HepG2 (cell line): ENCODE data around the gene SDR39U1. TPM values are rescaled to one million over a fixed set of nuclear protein-coding genes. Genes with fewer than 3 reads are reported as not detected.

Source experiments
- ARID2 ChIP-seq: sonication (generic); formaldehyde crosslinking; IDR thresholded peaks from 2 replicates; pipeline ENCODE4 v1.8.1; 2022; ENCODE audit warnings: mild to moderate bottlenecking, missing genetic modification reagents, borderline replicate concordance
- CHCHD3 ChIP-seq: sonication (generic); formaldehyde crosslinking; IDR thresholded peaks from 2 replicates; pipeline ENCODE4 v1.8.0; 2022; ENCODE audit warnings: mild to moderate bottlenecking, missing genetic modification reagents, moderate library complexity
- CSRNP2 ChIP-seq: sonication (generic); formaldehyde crosslinking; conservative IDR thresholded peaks from 2 replicates; pipeline ENCODE4 v1.8.0; 2022; ENCODE audit warnings: low read depth, missing genetic modification reagents
- FOXO4 ChIP-seq: sonication (generic); formaldehyde crosslinking; conservative IDR thresholded peaks from 2 replicates; pipeline ENCODE4 v1.8.1; 2023; ENCODE audit warnings: missing genetic modification reagents
- GATAD1 ChIP-seq: IDR thresholded peaks from 2 replicates; pipeline ENCODE4 v1.6.1; 2016; ENCODE audit warnings: missing genetic modification reagents, missing compliant biosample characterization
- HINFP ChIP-seq: sonication (generic); formaldehyde crosslinking; IDR thresholded peaks from 2 replicates; pipeline ENCODE4 v1.4.0; 2020; ENCODE audit warnings: low read depth, mild to moderate bottlenecking, missing genetic modification reagents
- KLF6 ChIP-seq: IDR thresholded peaks from 2 replicates; pipeline ENCODE4 v1.8.0; 2016; ENCODE audit warnings: missing biosample characterization, missing genetic modification reagents
- MAX ChIP-seq: IDR thresholded peaks from 2 replicates; pipeline ENCODE4 v1.6.1; 2012; ENCODE audit warnings: inconsistent platforms
- MLX ChIP-seq: IDR thresholded peaks from 2 replicates; pipeline ENCODE4 v1.6.1; 2016
- NFE2 ChIP-seq: sonication (generic); formaldehyde crosslinking; IDR thresholded peaks from 2 replicates; pipeline ENCODE4 v1.4.0; 2020; ENCODE audit warnings: missing genetic modification reagents
- PRDM4 ChIP-seq: sonication (generic); formaldehyde crosslinking; IDR thresholded peaks from 2 replicates; pipeline ENCODE4 v1.9.0; 2021; ENCODE audit warnings: missing genetic modification reagents, borderline replicate concordance
- SAFB2 ChIP-seq: sonication (generic); formaldehyde crosslinking; IDR thresholded peaks from 2 replicates; pipeline ENCODE4 v1.5.1; 2020; ENCODE audit warnings: missing genetic modification reagents, low read depth, mild to moderate bottlenecking, borderline replicate concordance
- SIN3A ChIP-seq: IDR thresholded peaks from 2 replicates; pipeline ENCODE4 v1.6.1; 2011; ENCODE audit warnings: low read depth, mild to moderate bottlenecking, control low read depth, low read length, borderline replicate concordance
- SMAD9 ChIP-seq: sonication (generic); formaldehyde crosslinking; IDR thresholded peaks from 2 replicates; pipeline ENCODE4 v1.5.1; 2020; ENCODE audit warnings: mild to moderate bottlenecking, missing genetic modification reagents
- SOX5 ChIP-seq: IDR thresholded peaks from 2 replicates; pipeline ENCODE4 v1.6.1; 2016; ENCODE audit warnings: borderline replicate concordance
- ZNF253 ChIP-seq: sonication (generic); formaldehyde crosslinking; IDR thresholded peaks from 2 replicates; pipeline ENCODE4 v1.8.0; 2022; ENCODE audit warnings: mild to moderate bottlenecking, missing genetic modification reagents, borderline replicate concordance
- ZNF264 ChIP-seq: sonication (generic); formaldehyde crosslinking; IDR thresholded peaks from 2 replicates; pipeline ENCODE4 v1.4.0; 2020; ENCODE audit warnings: missing genetic modification reagents
- ZNF446 ChIP-seq: sonication (generic); formaldehyde crosslinking; IDR thresholded peaks from 2 replicates; pipeline ENCODE4 v1.5.0; 2020; ENCODE audit warnings: mild to moderate bottlenecking, missing genetic modification reagents
- ZNF503 ChIP-seq: sonication (generic); formaldehyde crosslinking; IDR thresholded peaks from 2 replicates; pipeline ENCODE4 v1.4.0; 2020; ENCODE audit warnings: missing genetic modification reagents
- ZSCAN22 ChIP-seq: sonication (generic); formaldehyde crosslinking; IDR thresholded peaks from 2 replicates; pipeline ENCODE4 v1.4.0; 2020; ENCODE audit warnings: mild to moderate bottlenecking, missing genetic modification reagents
- polyA plus RNA-seq, 8 experiments: library from polyadenylated mRNA; depleted of rRNA in 3 of 8; stranded (reverse) in 7 of 8; unstranded in 1 of 8; fragments of >200 nt; fragmentation: Illumina TruSeq in 4 of 8; extraction: Trizol in 4 of 8; gene quantifications; 2 replicates each; pipeline versions ENCODE4 v1.2.1 to v1.2.3, GENCODE V29; 2011 to 2016; ENCODE audit warnings: low read depth in 4 of 8, missing spikeins in 1 of 8, mixed read lengths in 1 of 8; ENCODE audit not compliant: insufficient read depth in 1 of 8
- total RNA-seq, 5 experiments: library from RNA; depleted of rRNA; stranded (reverse); fragments of >200 nt; fragmentation: Illumina TruSeq; extraction: Trizol; gene quantifications; 2 replicates each; pipeline ENCODE4 v1.2.3, GENCODE V29; 2016; ENCODE audit warnings: low read depth in 1 of 5

SDR39U1 gene
- total and polyA plus RNA-seq, 2 of the 13 experiments (the other 11 are each of a cell fraction or from before 2014, with no cell fraction given): 34.4 to 129 TPM

GRCh38 chr14:24431569-24432258 is 10.9 kb downstream of the SDR39U1 start (continued):
- no peak for TF ChIP-seq CSRNP2 (CRISPR knock-in tag)
- TF ChIP-seq FOXO4 (CRISPR knock-in tag): 0 out of 2 replicates have a peak, but pooled peaks have one; percentile 86
- TF ChIP-seq NFE2 (CRISPR knock-in tag): no peak
- no peak for TF ChIP-seq ZNF503 (CRISPR knock-in tag)
- TF ChIP-seq SAFB2 (CRISPR knock-in tag): peak; percentile 26
- TF ChIP-seq HINFP: peak; percentile 73; the same call in 1 of the 2 replicates
- no peak for TF ChIP-seq MAX
- no peak; the same call in 1 of the 2 replicates for TF ChIP-seq CHCHD3
- TF ChIP-seq MLX: no peak
- no peak for TF ChIP-seq SMAD9
- TF ChIP-seq ZNF446 (CRISPR knock-in tag): no peak
- no peak for TF ChIP-seq ZNF264
- peak; percentile 73; the same call in 1 of the 2 replicates for TF ChIP-seq SIN3A
- no peak for TF ChIP-seq ARID2 (CRISPR knock-in tag)
- TF ChIP-seq ZNF253 (CRISPR knock-in tag): no peak
- peak; percentile 86 for TF ChIP-seq GATAD1 (CRISPR knock-in tag)
- TF ChIP-seq PRDM4 (CRISPR knock-in tag): no peak
- no peak for TF ChIP-seq ZSCAN22
- peak; percentile 57; the same call in 1 of the 2 replicates for TF ChIP-seq SOX5
- no peak; the same call in 1 of the 2 replicates for TF ChIP-seq KLF6 (CRISPR knock-in tag)
